ENCODE results near the gene SPRR2F.

The SPRR2F gene

DNA sequence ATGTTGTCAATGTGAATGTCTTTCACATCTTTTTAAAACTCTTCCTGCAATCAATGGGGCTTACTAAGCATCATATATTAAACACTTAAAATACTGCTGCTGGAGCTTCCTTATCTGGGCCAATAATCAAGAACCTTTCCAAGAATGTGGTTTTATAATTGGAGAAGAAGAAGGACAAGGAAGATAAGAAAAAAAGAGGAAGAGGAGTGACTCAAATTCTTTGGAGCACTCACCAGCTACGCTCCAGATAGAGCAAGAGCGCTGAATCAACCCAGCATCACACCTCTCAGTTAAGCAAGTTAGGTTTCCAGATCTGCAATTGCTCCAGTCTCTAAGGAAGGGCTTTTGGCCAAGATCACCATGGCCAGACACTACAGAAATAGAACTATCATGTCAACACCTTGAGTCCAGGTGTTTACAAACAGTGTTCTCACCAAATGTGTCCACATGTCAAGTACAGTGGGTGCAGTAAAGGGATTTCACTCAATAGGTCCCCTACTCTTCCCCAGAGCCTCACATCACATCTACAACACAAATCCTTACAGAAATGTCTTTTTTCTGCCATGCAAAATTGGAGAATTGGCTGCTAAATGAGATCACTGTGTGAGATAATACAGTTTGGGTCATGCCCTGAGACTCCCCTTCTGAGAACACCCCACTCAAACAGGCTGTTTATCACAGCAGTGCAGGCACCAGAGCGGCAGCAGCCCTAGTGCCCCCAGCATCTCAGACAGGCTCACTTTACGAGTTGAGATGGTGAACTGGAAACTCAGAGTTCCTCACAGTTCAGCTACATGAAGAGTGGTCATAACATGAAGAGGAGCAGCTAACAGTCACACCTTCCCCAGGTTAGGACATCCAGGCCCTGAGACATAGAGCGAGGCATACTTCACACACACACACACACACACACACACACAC, 40.2 kb downstream of the SPRR2F start:
- no peak for DNase-seq (ENCODE audit: low read depth in 2 of 2)

DNA sequence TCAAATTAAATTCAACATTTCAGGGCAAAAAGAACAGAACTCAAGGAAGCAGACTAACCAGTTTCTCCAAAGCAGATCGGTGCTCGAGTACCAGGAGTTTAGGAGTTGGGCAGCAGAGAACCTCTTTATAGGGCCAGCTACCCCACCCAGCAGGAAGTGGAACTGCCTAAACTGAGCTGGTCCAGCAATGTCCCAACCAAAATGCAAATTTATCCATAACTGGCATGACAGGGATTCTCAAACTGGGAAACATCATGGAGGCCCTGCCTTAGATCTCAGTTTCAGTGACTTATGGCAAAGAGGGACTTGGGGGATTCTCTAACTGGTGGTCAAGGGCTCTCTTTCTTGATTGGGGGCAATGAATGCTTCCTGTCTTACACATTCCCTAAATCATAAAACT, 41.8 kb downstream of the SPRR2F start, which contains the start of gene SPRR2B:
Gene SPRR2B, minus strand, starts transcription at position 101 of the 400 bp plus-strand sequence. CDS start 772 bp downstream, outside the sequence.
- no peak for DNase-seq (ENCODE audit: low read depth in 2 of 2)

- DNase-seq (ENCODE audit: low read depth in 2 of 2) = no peak
Observed at GRCh38 chr1:153070243-153070642, 43.1 kb downstream of the SPRR2F start.
